H1 (cell line): ENCODE measurements around the gene DPF3. TPM values are rescaled to one million over a fixed set of nuclear protein-coding genes. Genes with fewer than 3 reads are reported as not detected.

Experiments used
- CTCF ChIA-PET: fragments of 300-600 bp; sonication (Branson Sonifier 250); formaldehyde crosslinking; loops from one replicate; lab custom pipeline; 2021; ENCODE audit not compliant: partially characterized antibody; lab: Charles Lee
- POLR2A ChIA-PET: fragments of 300-600 bp; sonication (Branson Sonifier 250); formaldehyde crosslinking; loops from one replicate; lab custom pipeline; 2021; ENCODE audit warnings: inconsistent platforms; ENCODE audit not compliant: partially characterized antibody; lab: Charles Lee
- DNase-seq, 2 experiments: peaks; one replicate each; pipeline versions ENCODE4 v3.0.0 to v3.0.0-alpha.2; 2010 to 2022; ENCODE audit warnings: low spot score in 2 of 2, low read depth in 1 of 2, mixed read lengths in 1 of 2
- FAIRE-seq: peaks from 2 replicates; lab custom pipeline; 2011; peaks lifted over from hg19 to GRCh38; lab: Jason Lieb, UNC
- H2AFZ ChIP-seq: 2 replicates; pipeline ENCODE4 v1.8.1; 2012; ENCODE audit warnings: low read length, inconsistent platforms
- H2AK5ac ChIP-seq: 2 replicates; pipeline ENCODE4 v1.6.1; 2013; ENCODE audit warnings: low read depth, low read length
- H2BK120ac ChIP-seq: replicated peaks from 2 replicates; pipeline ENCODE3; 2013; ENCODE audit warnings: low read depth, low read length, inconsistent platforms
- H2BK12ac ChIP-seq: 2 replicates; pipeline ENCODE4 v1.6.1; 2013; ENCODE audit warnings: low read depth, low read length
- H2BK15ac ChIP-seq: 2 replicates; pipeline ENCODE4 v1.6.1; 2013; ENCODE audit warnings: low read length
- H2BK20ac ChIP-seq: 2 replicates; pipeline ENCODE4 v1.6.1; 2013; ENCODE audit warnings: low read length
- H2BK5ac ChIP-seq: 2 replicates; pipeline ENCODE4 v1.6.1; 2013; ENCODE audit warnings: low read depth, low read length
- H3K14ac ChIP-seq: 2 replicates; pipeline ENCODE4 v1.6.1; 2013; ENCODE audit warnings: inconsistent platforms; ENCODE audit not compliant: insufficient read length
- H3K18ac ChIP-seq: 2 replicates; pipeline ENCODE4 v1.6.1; 2013; ENCODE audit warnings: low read length; ENCODE audit errors: extremely low read depth
- H3K23ac ChIP-seq: 2 replicates; pipeline ENCODE4 v1.6.1; 2013; ENCODE audit warnings: inconsistent platforms; ENCODE audit not compliant: insufficient read length
- H3K23me2 ChIP-seq: 2 replicates; pipeline ENCODE4 v1.6.1; 2013; ENCODE audit warnings: low read depth, low read length
- H3K27ac ChIP-seq: 2 replicates; pipeline ENCODE4 v1.6.1; 2011; ENCODE audit warnings: low read depth, low read length, inconsistent platforms
- H3K27me3 ChIP-seq, 4 experiments: replicated peaks in 1 of 4; 1 replicate in 1 of 4; 2 replicates in 3 of 4; pipeline versions ENCODE4 v1.6.1 to v1.8.1; 2011 to 2013; ENCODE audit warnings: low read length in 3 of 4, mild to moderate bottlenecking in 3 of 4, inconsistent platforms in 2 of 4, mixed read lengths in 2 of 4, moderate library complexity in 1 of 4; ENCODE audit not compliant: control insufficient read depth in 3 of 4, insufficient read depth in 3 of 4; ENCODE audit errors: extremely low read depth in 1 of 4
- H3K36me3 ChIP-seq, 4 experiments: 2 replicates each; pipeline versions ENCODE4 v1.6.1 to v1.8.1; 2011 to 2013; ENCODE audit warnings: mild to moderate bottlenecking in 4 of 4, low read length in 3 of 4, moderate library complexity in 2 of 4, control low read depth in 1 of 4, inconsistent platforms in 1 of 4; ENCODE audit not compliant: insufficient read depth in 4 of 4, control insufficient read depth in 2 of 4
- H3K4ac ChIP-seq: replicated peaks from 2 replicates; pipeline ENCODE3; 2013; ENCODE audit warnings: low read length, low read depth, mixed read lengths, inconsistent platforms; ENCODE audit not compliant: insufficient read length
- H3K4me1 ChIP-seq, 4 experiments: replicated peaks in 1 of 4; 1 replicate in 1 of 4; 2 replicates in 3 of 4; pipeline versions ENCODE4 v1.6.1 to v1.8.1; 2011 to 2013; ENCODE audit warnings: low read length in 3 of 4, inconsistent platforms in 2 of 4, mixed read lengths in 1 of 4; ENCODE audit not compliant: insufficient read depth in 4 of 4, control insufficient read depth in 3 of 4
- H3K4me2 ChIP-seq, 2 experiments: 2 replicates each; pipeline versions ENCODE4 v1.6.1 to v1.8.1; 2011 to 2013; ENCODE audit warnings: low read depth in 2 of 2, low read length in 2 of 2, control low read depth in 1 of 2, inconsistent platforms in 1 of 2, mild to moderate bottlenecking in 1 of 2; ENCODE audit not compliant: insufficient read depth in 1 of 2
- H3K4me3 ChIP-seq, 4 experiments: fragments of 200-600, 300-600 bp in 1 of 4; sonication (generic), shearing (Covaris generic), sonication (Bioruptor Twin) in 1 of 4; 2 replicates each; pipeline versions ENCODE4 v1.5.1 to v1.8.1; 2011 to 2016; ENCODE audit warnings: low read length in 4 of 4, low read depth in 3 of 4, control low read depth in 2 of 4, inconsistent platforms in 2 of 4, mild to moderate bottlenecking in 2 of 4, mixed read lengths in 1 of 4, moderate library complexity in 1 of 4; ENCODE audit not compliant: insufficient read depth in 2 of 4; ENCODE audit errors: extremely low read depth in 1 of 4
- H3K56ac ChIP-seq: replicated peaks from 2 replicates; pipeline ENCODE3; 2013; ENCODE audit warnings: low read depth, mild to moderate bottlenecking, mixed read lengths, low read length, inconsistent platforms; ENCODE audit not compliant: insufficient read length
- H3K79me1 ChIP-seq: 2 replicates; pipeline ENCODE4 v1.6.1; 2013; ENCODE audit warnings: low read depth, low read length, control low read depth
- H3K79me2 ChIP-seq, 2 experiments: 2 replicates each; pipeline versions ENCODE4 v1.6.1 to v1.8.1; 2012 to 2013; ENCODE audit warnings: low read length in 2 of 2, mild to moderate bottlenecking in 2 of 2, inconsistent platforms in 1 of 2; ENCODE audit not compliant: insufficient read depth in 2 of 2, control insufficient read depth in 1 of 2
- H3K9ac ChIP-seq, 4 experiments: replicated peaks in 1 of 4; 1 replicate in 1 of 4; 2 replicates in 3 of 4; pipeline versions ENCODE4 v1.6.1 to v1.8.1; 2011 to 2013; ENCODE audit warnings: low read depth in 3 of 4, low read length in 3 of 4, control low read depth in 2 of 4, mild to moderate bottlenecking in 2 of 4, moderate library complexity in 2 of 4, inconsistent platforms in 1 of 4; ENCODE audit errors: extremely low read depth in 1 of 4
- H3K9me3 ChIP-seq, 2 experiments: 2 replicates each; pipeline versions ENCODE4 v1.6.1 to v1.8.1; 2012 to 2013; ENCODE audit warnings: mild to moderate bottlenecking in 2 of 2, moderate library complexity in 2 of 2, control low read depth in 1 of 2, inconsistent platforms in 1 of 2, low read depth in 1 of 2, low read length in 1 of 2, mixed read lengths in 1 of 2; ENCODE audit not compliant: insufficient read depth in 2 of 2
- H4K20me1 ChIP-seq, 2 experiments: replicated peaks in 1 of 2; 2 replicates each; pipeline versions ENCODE3 to v1.8.1; 2011 to 2013; ENCODE audit warnings: inconsistent platforms in 2 of 2, low read length in 2 of 2, mild to moderate bottlenecking in 1 of 2; ENCODE audit not compliant: insufficient read depth in 2 of 2, control insufficient read depth in 1 of 2
- H4K5ac ChIP-seq: 2 replicates; pipeline ENCODE4 v1.6.1; 2013; ENCODE audit warnings: low read length, low read depth, mixed read lengths, inconsistent platforms; ENCODE audit not compliant: insufficient read length
- H4K8ac ChIP-seq: 2 replicates; pipeline ENCODE4 v1.8.0; 2013; ENCODE audit warnings: mild to moderate bottlenecking, moderate library complexity, low read length, inconsistent platforms; ENCODE audit not compliant: insufficient read depth; ENCODE audit errors: extremely low read depth
- H4K91ac ChIP-seq: replicated peaks from 2 replicates; pipeline ENCODE3; 2013; ENCODE audit warnings: low read length, mixed read lengths, inconsistent platforms; ENCODE audit not compliant: insufficient read length
- JUND ChIP-seq: IDR thresholded peaks from 2 replicates; pipeline ENCODE4 v1.6.1; 2011; ENCODE audit warnings: mild to moderate bottlenecking, improper control_type of control experiment, low read length
- WGBS, 2 experiments: shearing (Covaris generic) in 1 of 2; methylation state at CpG; one replicate each; pipeline versions ENCODE4 v1.1.6 to v1.1.7; 2013 to 2015; ENCODE audit warnings: low lambda C conversion rate in 2 of 2, mixed read lengths in 2 of 2, inconsistent platforms in 1 of 2, low coverage in 1 of 2, missing lambda C conversion rate in 1 of 2; ENCODE audit not compliant: insufficient replicate concordance in 2 of 2, insufficient coverage in 1 of 2, insufficient read length in 1 of 2; ENCODE audit errors: extremely low coverage in 1 of 2, missing lambda C conversion rate in 1 of 2; 5-methylcytosine and 5-hydroxymethylcytosine counted together
- polyA plus RNA-seq, 7 experiments: library from polyadenylated mRNA; depleted of rRNA in 3 of 7; stranded (reverse) in 5 of 7; unstranded in 2 of 7; fragments of >200 nt in 5 of 7; fragments of 200-250 nt in 2 of 7; gene quantifications; 1 replicate in 5 of 7; 2 replicates in 1 of 7; 4 replicates in 1 of 7; pipeline versions ENCODE4 v1.2.1 to v1.2.3, GENCODE V29; 2011 to 2013; ENCODE audit warnings: missing spikeins in 2 of 7, mixed read lengths in 2 of 7
- total RNA-seq: library from RNA; stranded (reverse); fragmentation: NEBNext Ultra II Directional; extraction: Animal tissue kit (Norgen Biotek cat#: 25700); gene quantifications from 2 replicates; pipeline ENCODE4 v1.2.1, GENCODE V29; 2021

Gene DPF3
- total and polyA plus RNA-seq, 2 of the 8 experiments (the other 6 are each of a cell fraction or from before 2014, with no cell fraction given): 0.19 TPM; not detected in 1

GRCh38 chr14:72613975-72614319 lies 280.0 kb downstream of the DPF3 start:
- Histone ChIP-seq H2BK15ac (no peak overlapping the region), H2AK5ac (no peak overlapping the region), H3K27ac (no peak overlapping the region), H2BK20ac (no peak overlapping the region), H3K79me2 (no peaks in the 10 kb centered on the region), H4K20me1 (no peaks in the 10 kb centered on the region), H3K36me3 (no peaks in the 10 kb centered on the region), H3K79me1 (no peaks in the 10 kb centered on the region), H3K18ac (no peak overlapping the region), H4K5ac (no peak overlapping the region), H3K4me2 (no peak overlapping the region), H3K23me2 (no peaks in the 10 kb centered on the region), H3K27me3 (no peaks in the 10 kb centered on the region; a peak in 1 of 7 replicates), H3K4me3 (no peak overlapping the region)
- WGBS, 2 experiments: 92% methylated on average over 2 of the region's 2 CpGs; no CpG with 5 or more reads in 1 of the 2 experiments
- FAIRE-seq (no peak), DNase-seq (no peak)
- no peak for TF ChIP-seq JUND
- TF ChIP-seq, all 59 proteins: peak for 0
- CTCF ChIA-PET: interaction anchor here (0.6 to 0.8 kb wide), 2 partner anchors 50 to 314 kb away, joined by 3 read pairs; no protein-coding TSS in a partner anchor
- no peak overlapping the region for H4K91ac ChIP-seq
- H2BK5ac ChIP-seq: no peak overlapping the region
- no peak overlapping the region for H4K8ac ChIP-seq
- H3K56ac ChIP-seq: no peak overlapping the region
- H3K4me1 ChIP-seq: peaks cover 0 to 4% (median 2%) of the 10 kb centered on the region in 4 experiments; a peak in 3 of 7 replicates
- H2BK120ac ChIP-seq: no peak overlapping the region
- H3K14ac ChIP-seq: no peak overlapping the region
- H3K4ac ChIP-seq: no peak overlapping the region
- POLR2A ChIA-PET: no interaction called here
- no peaks in the 10 kb centered on the region for H3K9me3 ChIP-seq
- 0 out of 2 replicates have a peak overlapping the region, but pooled peaks have one; percentile 32 for H2AFZ ChIP-seq
- H3K9ac ChIP-seq: no peak overlapping the region
- no peak overlapping the region for H3K23ac ChIP-seq
- H2BK12ac ChIP-seq: no peak overlapping the region
